NT2/D1 (cell line): ENCODE results near the gene GRK2.

Experiments
- SUZ12 ChIP-seq: IDR thresholded peaks from 2 replicates; pipeline ENCODE4 v1.6.1; 2011; ENCODE audit not compliant: insufficient read length, insufficient read depth; ENCODE audit errors: extremely low read depth
- YY1 ChIP-seq: IDR thresholded peaks from 2 replicates; pipeline ENCODE4 v1.6.1; 2011; ENCODE audit not compliant: insufficient read length, insufficient read depth
- ZNF274 ChIP-seq: IDR thresholded peaks from 2 replicates; pipeline ENCODE4 v1.6.1; 2011; ENCODE audit warnings: mild to moderate bottlenecking, low read depth, low read length

DNA sequence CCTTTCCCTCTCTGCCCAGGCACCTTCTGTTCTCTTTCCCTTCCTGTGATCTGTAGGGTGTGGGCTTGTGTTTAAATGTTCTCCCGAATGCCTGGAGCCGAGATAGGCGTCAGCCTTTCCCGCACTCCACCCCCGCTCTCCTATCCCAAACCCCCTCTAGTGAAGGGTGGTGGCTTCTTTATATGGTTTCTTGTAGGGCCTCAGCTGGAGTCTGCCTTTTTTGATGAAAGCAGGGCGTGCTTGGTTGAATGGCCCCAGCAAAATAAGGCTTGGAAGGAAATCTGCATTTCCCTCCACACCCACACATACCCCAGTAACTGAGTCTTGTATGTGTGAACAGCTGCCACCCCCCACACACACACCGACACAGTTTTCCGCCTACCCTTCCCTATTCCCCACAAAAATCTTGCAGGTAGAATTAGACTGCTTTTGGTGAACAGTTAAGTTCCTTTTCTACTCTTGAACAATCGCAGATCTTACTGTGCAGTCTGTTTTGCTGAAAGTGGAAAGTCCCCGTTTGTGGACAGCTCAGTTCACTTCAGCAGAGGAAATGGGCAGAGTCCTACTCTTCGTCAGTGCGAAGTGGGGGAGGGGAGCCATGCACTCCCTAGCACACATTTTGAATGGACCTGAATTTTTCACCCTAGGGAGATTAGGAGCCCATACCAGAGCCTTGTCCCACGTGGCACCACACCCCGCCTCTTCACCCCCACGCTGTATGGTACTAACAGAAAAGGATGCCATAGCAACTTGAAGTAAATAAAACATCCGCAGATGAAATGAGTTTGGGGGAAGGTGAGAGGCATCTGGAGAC is 25.5 kb upstream of the GRK2 start:
- TF ChIP-seq YY1, result no peak
- no peak for TF ChIP-seq ZNF274
- no peak for TF ChIP-seq SUZ12
